Lower leg skin (tissue), 3 donors: Measurements from ENCODE around the gene PALLD.

ENCODE experiments used
- CTCF ChIP-seq, 3 donors: fragments of 450-650 bp; IDR thresholded peaks; one replicate each; pipeline ENCODE4 v1.5.1; 2016; ENCODE audit warnings: antibody characterized with exemption in 3 of 3, mild to moderate bottlenecking in 3 of 3, moderate library complexity in 2 of 3
- POLR2A ChIP-seq, 2 donors: fragments of 450-650 bp; IDR thresholded peaks; one replicate each; pipeline ENCODE4 v1.6.1; 2016 to 2017; ENCODE audit warnings: antibody characterized with exemption in 2 of 2, mild to moderate bottlenecking in 1 of 2, moderate library complexity in 1 of 2

GRCh38 chr4:168643796-168644159, 146.9 kb downstream of the PALLD start:
- TF ChIP-seq CTCF (IDR thresholded peaks at IDR 0.05) = no peak
- no peak for TF ChIP-seq POLR2A (IDR thresholded peaks at IDR 0.05)
